Left colon (tissue), 2 donors: ENCODE measurements around the gene TTLL3. TPM values are rescaled to one million over a fixed set of nuclear protein-coding genes. Genes with fewer than 3 reads are reported as not detected.

Source experiments
- ATAC-seq: fragments of 200-7000 bp; cut with Tn5 transposase; one replicate; pipeline ENCODE4 v1.9.1; 2020; ENCODE audit warnings: mild to moderate bottlenecking, moderate library complexity
- DNase-seq, 2 donors: peaks; one replicate each; pipeline ENCODE4 v3.0.0-alpha.2; 2020
- intact Hi-C, 2 donors: fragments of 100-400 bp; cut with DNase I in 1 of 2; cut with micrococcal nuclease in 1 of 2; formaldehyde crosslinking; loops; one replicate each; pipeline versions ENCODE4 v1.11.2 to v1.14.0; 2022; cut with DNase I, micrococcal nuclease
- total RNA-seq, 2 donors: library from RNA; stranded (reverse); fragmentation: NEBNext Ultra II Directional; extraction: Animal tissue kit (Norgen Biotek cat#: 25700); gene quantifications; one replicate each; pipeline ENCODE4 v1.2.1, GENCODE V29; 2021
- donor health status: DM: no; HTN: no; CAD: no.
- donor health status: DM: yes; HTN: yes; CAD: no.

TTLL3 gene
- total RNA-seq, 2 donors from 2014 or later, result 40.2 to 47.1 TPM

GRCh38 chr3:9779721-9780457, 30.2 kb upstream of the TTLL3 start:
- DNase-seq (peak in 1 of 2 donors; percentile 28), ATAC-seq (peak; percentile 24)
- intact Hi-C loops, result no loop called here

GRCh38 chr3:9780458-9780812, 29.6 kb upstream of the TTLL3 start:
- intact Hi-C loops, result no loop called here
- no peak for DNase-seq
- no peak for ATAC-seq

- intact Hi-C loops, result no loop called here
- DNase-seq (no peak), ATAC-seq (no peak)
Observed at GRCh38 chr3:9780910-9781309, 29.2 kb upstream of the TTLL3 start.

- intact Hi-C loops, result no loop called here
- DNase-seq, result no peak
- no peak for ATAC-seq
Observed at GRCh38 chr3:9781551-9781950, 28.5 kb upstream of the TTLL3 start.

- DNase-seq (no peak), ATAC-seq (no peak)
- intact Hi-C loops, result no loop called here
Observed at GRCh38 chr3:9781978-9782603, 28.0 kb upstream of the TTLL3 start.

GRCh38 chr3:9782770-9783169, 27.3 kb upstream of the TTLL3 start:
- intact Hi-C loops, result no loop called here
- DNase-seq, result no peak
- peak; percentile 27 for ATAC-seq

GRCh38 chr3:9783954-9784353, 26.1 kb upstream of the TTLL3 start:
- no peak for DNase-seq
- no peak for ATAC-seq
- intact Hi-C loops, result no loop called here

- no peak for ATAC-seq
- intact Hi-C loops, result no loop called here
Observed at GRCh38 chr3:9784965-9785364, 25.1 kb upstream of the TTLL3 start.

GRCh38 chr3:9785602-9786001, 24.5 kb upstream of the TTLL3 start:
- DNase-seq (no peak), ATAC-seq (no peak)
- intact Hi-C loops, result no loop called here

More at GRCh38 chr3:9784965-9785364, 25.1 kb upstream of the TTLL3 start:
- no peak for DNase-seq

GRCh38 chr3:9786209-9786739, 23.8 kb upstream of the TTLL3 start:
- DNase-seq (no peak), ATAC-seq (no peak)
- intact Hi-C loops, result no loop called here

GRCh38 chr3:9786825-9787669, 23.0 kb upstream of the TTLL3 start:
- intact Hi-C loops, result no loop called here
- no peak for ATAC-seq
- DNase-seq, result no peak

GRCh38 chr3:9787714-9788113, 22.3 kb upstream of the TTLL3 start:
- intact Hi-C loops, result no loop called here
- ATAC-seq (no peak), DNase-seq (no peak)

GRCh38 chr3:9791127-9791526, 18.9 kb upstream of the TTLL3 start:
- ATAC-seq, result no peak
- intact Hi-C loops, result no loop called here

GRCh38 chr3:9791790-9792404, 18.2 kb upstream of the TTLL3 start:
- DNase-seq (no peak), ATAC-seq (no peak)
- intact Hi-C loops, result no loop called here

More at GRCh38 chr3:9791127-9791526, 18.9 kb upstream of the TTLL3 start:
- DNase-seq, result no peak

GRCh38 chr3:9792405-9793160, 17.5 kb upstream of the TTLL3 start, which contains the start of the genes ARPC4 and TADA3:
TSS of gene ARPC4 (plus strand) at chr3:9793082. CDS start at chr3:9793122, 40 bp downstream.
TSS of gene TADA3 (minus strand) at chr3:9792473. CDS start at chr3:9791466, 1,007 bp downstream.
- DNase-seq, result peak; percentile 94 to 97
- peak; percentile 89 for ATAC-seq
- intact Hi-C loops, result no loop called here

- DNase-seq (peak; percentile 51 to 71), ATAC-seq (peak; percentile 62)
- intact Hi-C loops, result no loop called here
Observed at GRCh38 chr3:9793161-9793781, 16.8 kb upstream of the TTLL3 start.

- DNase-seq, result no peak
- intact Hi-C loops, result no loop called here
- no peak for ATAC-seq
Observed at GRCh38 chr3:9794400-9794799, 15.7 kb upstream of the TTLL3 start.

GRCh38 chr3:9795207-9795606, 14.9 kb upstream of the TTLL3 start:
- intact Hi-C loops, result no loop called here

More at GRCh38 chr3:9795207-9795606, 14.9 kb upstream of the TTLL3 start:
- DNase-seq (no peak), ATAC-seq (no peak)
